Lung (tissue), 12 donors: Measurements from ENCODE around the gene KDM3A. TPM values are rescaled to one million over a fixed set of nuclear protein-coding genes. Genes with fewer than 3 reads are reported as not detected.

Experiments
- ATAC-seq: fragments of 200-7000 bp; cut with Tn5 transposase; one replicate; pipeline ENCODE4 v1.9.1; 2020; ENCODE audit warnings: moderate number of reproducible peaks; ENCODE audit not compliant: insufficient read depth, low FRiP score
- DNase-seq, 3 donors: peaks; one replicate each; pipeline ENCODE4 v3.0.0-alpha.2; 2013 to 2017
- H3K27ac ChIP-seq, 2 donors: one replicate each; pipeline ENCODE4 v1.5.1; 2013; ENCODE audit warnings: mild to moderate bottlenecking in 2 of 2, moderate library complexity in 2 of 2, control low read depth in 1 of 2, inconsistent platforms in 1 of 2, low read depth in 1 of 2, low read length in 1 of 2
- H3K27me3 ChIP-seq, 3 donors: one replicate each; pipeline ENCODE4 v1.5.1; 2013; ENCODE audit warnings: low read length in 2 of 3; ENCODE audit not compliant: control insufficient read depth in 3 of 3, insufficient read depth in 3 of 3
- H3K36me3 ChIP-seq, 4 donors: one replicate each; pipeline ENCODE4 v1.5.1; 2013; ENCODE audit warnings: low read length in 4 of 4, mild to moderate bottlenecking in 1 of 4, moderate library complexity in 1 of 4; ENCODE audit not compliant: control insufficient read depth in 4 of 4, insufficient read depth in 4 of 4
- H3K4me1 ChIP-seq, 5 donors: one replicate each; pipeline ENCODE4 v1.5.1; 2013; ENCODE audit warnings: low read length in 5 of 5, mild to moderate bottlenecking in 2 of 5, moderate library complexity in 1 of 5; ENCODE audit not compliant: control insufficient read depth in 5 of 5, insufficient read depth in 5 of 5
- H3K4me3 ChIP-seq: one replicate; pipeline ENCODE4 v1.5.1; 2013; ENCODE audit warnings: mild to moderate bottlenecking, control low read depth, moderate library complexity
- H3K9ac ChIP-seq, 2 donors: one replicate each; pipeline ENCODE4 v1.5.1; 2013; ENCODE audit warnings: low read length in 2 of 2, control low read depth in 1 of 2; ENCODE audit not compliant: insufficient read depth in 1 of 2
- H3K9me3 ChIP-seq, 4 donors: one replicate each; pipeline ENCODE4 v1.5.1; 2013; ENCODE audit warnings: low read length in 3 of 4, mild to moderate bottlenecking in 1 of 4, moderate library complexity in 1 of 4; ENCODE audit not compliant: control insufficient read depth in 4 of 4, insufficient read depth in 3 of 4
- CTCF ChIP-seq: IDR thresholded peaks from 2 replicates; pipeline ENCODE4 v1.5.1; 2012; ENCODE audit warnings: mild to moderate bottlenecking; ENCODE audit errors: control extremely low read depth, extremely low read depth
- WGBS, 2 donors: extraction: QIAGEN DNeasy Blood & Tissue Kit; methylation state at CpG; one replicate each; pipeline ENCODE4 v1.1.7; 2013; 5-methylcytosine and 5-hydroxymethylcytosine counted together
- polyA plus RNA-seq, 2 donors: library from polyadenylated mRNA; stranded (reverse); fragments of 200-250 nt; gene quantifications; one replicate each; pipeline ENCODE4 v1.2.1, GENCODE V29; 2013
- total RNA-seq, 2 donors: library from RNA; depleted of rRNA in 1 of 2; stranded (reverse); fragments of >200 nt in 1 of 2; gene quantifications; one replicate each; pipeline ENCODE4 v1.2.1, GENCODE V29; 2014 to 2021
- donor health status: control.
- donor health status: control.
- donor health status: Bipolar disorder and iron deficiency.
- donor health status: healthy.
- donor health status: DM: yes; HTN: yes; CAD: no.

KDM3A gene
- total and polyA plus RNA-seq, 4 donors: 17.5 to 130 (median 27.9) TPM

DNA sequence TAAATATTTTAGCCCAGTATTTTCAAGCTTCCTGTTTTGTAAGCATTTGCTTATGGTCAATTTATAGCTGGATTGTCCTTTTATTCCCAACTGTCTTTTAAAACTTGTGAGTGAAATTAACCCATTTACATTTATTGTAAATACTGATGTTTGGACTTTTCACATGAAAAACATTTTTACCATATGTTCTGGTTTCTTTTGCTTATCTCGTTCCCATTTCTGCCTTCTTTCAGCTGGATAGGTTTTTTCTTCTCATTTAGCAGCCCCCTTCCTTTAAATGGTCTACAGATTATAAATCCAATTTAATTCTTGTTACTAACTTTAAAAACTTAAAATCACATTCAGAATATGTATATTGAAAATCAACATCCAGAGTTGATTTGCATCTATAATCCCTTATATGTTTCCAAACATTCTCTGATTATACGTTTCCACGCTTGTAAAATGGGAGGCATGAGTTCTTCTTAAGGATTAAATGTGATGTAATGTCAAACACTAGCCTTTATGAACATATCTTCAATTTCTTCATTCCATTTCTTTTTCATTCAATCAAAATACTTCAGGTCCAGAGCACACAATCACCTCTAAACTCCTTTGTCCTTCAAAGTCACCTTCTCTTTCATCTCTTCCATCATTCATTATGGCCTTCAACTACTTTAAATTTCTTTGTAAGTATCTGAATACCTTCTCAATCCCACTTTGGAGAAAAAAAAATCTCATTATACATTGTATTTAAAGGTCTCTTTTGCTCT is 1.1 kb upstream of the KDM3A start:
- WGBS, 2 donors: 96% methylated on average over 3 of the region's 3 CpGs
- peak in 1 of 3 donors; percentile 30 for DNase-seq
- ATAC-seq: no peak
- peaks cover 1 to 9% (median 6%) of the 10 kb centered on the region in 4 donors for H3K36me3 ChIP-seq
- H3K9me3 ChIP-seq: peaks cover 0 to 5% (median 1%) of the 10 kb centered on the region in 4 donors
- no peaks in the 10 kb centered on the region for H3K27me3 ChIP-seq
- no peak for TF ChIP-seq CTCF
- H3K9ac ChIP-seq: no peak overlapping the region
- H3K27ac ChIP-seq: peak overlapping the region; percentile 99
- H3K4me1 ChIP-seq: peaks cover 4 to 19% (median 10%) of the 10 kb centered on the region in 5 donors
- H3K4me3 ChIP-seq: no peak overlapping the region

- Histone ChIP-seq H3K4me3 (peak overlapping the region; percentile 60), H3K36me3 (peaks cover 5 to 10% (median 7%) of the 10 kb centered on the region in 4 donors), H3K9ac (no peak overlapping the region), H3K27me3 (no peaks in the 10 kb centered on the region), H3K9me3 (peaks cover 0 to 5% (median 1%) of the 10 kb centered on the region in 4 donors), H3K4me1 (peaks cover 4 to 24% (median 10%) of the 10 kb centered on the region in 5 donors), H3K27ac (peak overlapping the region; percentile 97 to 98)
- 0 to 1% methylated on average over 45 to 59 of the region's 59 CpGs for WGBS, 2 donors
- ATAC-seq: no peak
- TF ChIP-seq CTCF: no peak
- DNase-seq: no peak
Observed at GRCh38 chr2:86441392-86441881, 266 bp downstream of the KDM3A start.

- DNase-seq (peak; percentile 75 to 77 (median 76)), ATAC-seq (peak; percentile 2)
- Histone ChIP-seq H3K4me3 (peak overlapping the region; percentile 80), H3K36me3 (peaks cover 6 to 10% (median 8%) of the 10 kb centered on the region in 4 donors), H3K27ac (peak overlapping the region; percentile 98), H3K9me3 (peaks cover 0 to 5% (median 1%) of the 10 kb centered on the region in 4 donors), H3K9ac (peak overlapping the region; percentile 72 to 73), H3K27me3 (no peaks in the 10 kb centered on the region), H3K4me1 (peaks cover 7 to 24% (median 10%) of the 10 kb centered on the region in 5 donors)
- no peak for TF ChIP-seq CTCF
- 0 to 1% methylated on average over 39 to 53 of the region's 53 CpGs for WGBS, 2 donors
Observed at GRCh38 chr2:86441882-86442641, 891 bp downstream of the KDM3A start.
